Measurements from ENCODE around the gene KIF14.

Gene KIF14

DNA sequence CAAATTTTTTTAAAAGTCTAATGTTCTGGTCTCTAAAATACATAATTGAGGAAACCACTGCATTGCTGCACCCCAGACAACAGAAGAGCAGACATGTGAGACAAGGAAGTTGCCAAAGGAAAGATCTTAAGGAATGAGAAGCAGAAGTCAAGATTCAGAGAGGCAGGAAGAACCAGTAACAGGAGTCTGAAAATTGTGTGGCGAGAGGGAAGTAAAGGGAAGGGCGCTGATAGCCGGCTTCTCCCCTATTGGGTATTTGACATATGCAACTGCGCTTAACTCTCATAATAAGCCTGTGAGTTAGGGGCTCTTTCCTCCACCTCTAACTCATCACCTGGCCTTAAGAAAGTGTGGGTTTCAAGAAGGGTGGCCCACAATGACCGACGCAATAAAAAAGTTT, 21.9 kb upstream of the KIF14 start:
- no peak overlapping the region for H3K4me2 ChIP-seq (ENCODE audit: low read length)
- no peak overlapping the region for H3K4me3 ChIP-seq (ENCODE audit: low read length)
- H3K4me1 ChIP-seq (ENCODE audit: control insufficient read depth, low read length): no peaks in the 10 kb centered on the region
- H3F3A ChIP-seq (ENCODE audit: control insufficient read depth, insufficient read depth): no peaks in the 10 kb centered on the region
- no peaks in the 10 kb centered on the region for H3K9me3 ChIP-seq (ENCODE audit: control insufficient read depth, insufficient read depth, low read length)
- H3K27me3 ChIP-seq (ENCODE audit: control insufficient read depth, low read length): no peaks in the 10 kb centered on the region
- TF ChIP-seq, protein P1, sequence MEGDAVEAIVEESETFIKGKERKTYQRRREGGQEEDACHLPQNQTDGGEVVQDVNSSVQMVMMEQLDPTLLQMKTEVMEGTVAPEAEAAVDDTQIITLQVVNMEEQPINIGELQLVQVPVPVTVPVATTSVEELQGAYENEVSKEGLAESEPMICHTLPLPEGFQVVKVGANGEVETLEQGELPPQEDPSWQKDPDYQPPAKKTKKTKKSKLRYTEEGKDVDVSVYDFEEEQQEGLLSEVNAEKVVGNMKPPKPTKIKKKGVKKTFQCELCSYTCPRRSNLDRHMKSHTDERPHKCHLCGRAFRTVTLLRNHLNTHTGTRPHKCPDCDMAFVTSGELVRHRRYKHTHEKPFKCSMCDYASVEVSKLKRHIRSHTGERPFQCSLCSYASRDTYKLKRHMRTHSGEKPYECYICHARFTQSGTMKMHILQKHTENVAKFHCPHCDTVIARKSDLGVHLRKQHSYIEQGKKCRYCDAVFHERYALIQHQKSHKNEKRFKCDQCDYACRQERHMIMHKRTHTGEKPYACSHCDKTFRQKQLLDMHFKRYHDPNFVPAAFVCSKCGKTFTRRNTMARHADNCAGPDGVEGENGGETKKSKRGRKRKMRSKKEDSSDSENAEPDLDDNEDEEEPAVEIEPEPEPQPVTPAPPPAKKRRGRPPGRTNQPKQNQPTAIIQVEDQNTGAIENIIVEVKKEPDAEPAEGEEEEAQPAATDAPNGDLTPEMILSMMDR (IDR thresholded peaks at IDR 0.05; ENCODE audit: low read depth, low read length, poor library complexity, severe bottlenecking): no peak
- TF ChIP-seq EZH2phosphoT487 (IDR thresholded peaks at IDR 0.05; ENCODE audit: borderline replicate concordance, low read length): no peak
- no peaks in the 10 kb centered on the region for H3K9me2 ChIP-seq (replicated peaks; ENCODE audit: control insufficient read depth, low read length)
- H3K79me2 ChIP-seq (ENCODE audit: control insufficient read depth, low read length): no peaks in the 10 kb centered on the region
- H4K20me1 ChIP-seq (ENCODE audit: control insufficient read depth, insufficient read depth, low read depth, low read length): no peaks in the 10 kb centered on the region
- H3K27ac ChIP-seq (ENCODE audit: low read depth, low read length): no peak overlapping the region
- H3K36me3 ChIP-seq (ENCODE audit: control insufficient read depth, low read length): no peaks in the 10 kb centered on the region; the same call in 1 of the 2 replicates

DNA sequence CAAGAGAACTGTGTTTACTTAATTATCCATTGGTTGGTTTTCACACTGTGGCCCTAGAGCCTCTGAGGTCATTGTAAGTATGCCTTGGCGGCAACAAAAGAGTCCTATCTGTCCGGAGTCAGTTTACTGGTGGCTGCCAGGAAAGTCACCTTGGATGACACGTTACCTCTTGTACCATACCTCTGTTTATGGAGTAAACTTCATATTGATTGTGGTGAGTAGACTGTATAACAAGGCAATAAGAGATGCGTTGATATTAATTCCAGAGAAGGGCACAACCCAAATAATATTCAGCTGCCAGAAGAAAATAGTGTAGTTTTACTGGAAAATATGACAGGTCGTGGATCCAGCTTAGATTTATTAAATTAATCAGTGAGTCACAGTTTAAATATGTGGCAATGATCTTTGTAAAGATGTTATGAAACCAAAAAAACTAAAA, 20.4 kb upstream of the KIF14 start:
- H4K20me1 ChIP-seq (ENCODE audit: control insufficient read depth, insufficient read depth, low read depth, low read length): no peaks in the 10 kb centered on the region
- no peaks in the 10 kb centered on the region for H3K9me2 ChIP-seq (replicated peaks; ENCODE audit: control insufficient read depth, low read length)
- no peak overlapping the region for H3K27ac ChIP-seq (ENCODE audit: low read depth, low read length)

GRCh38 chr1:200640373-200640962, 19.9 kb upstream of the KIF14 start:
- H4K20me1 ChIP-seq (ENCODE audit: control insufficient read depth, insufficient read depth, low read depth, low read length): no peaks in the 10 kb centered on the region
- no peaks in the 10 kb centered on the region for H3K9me2 ChIP-seq (replicated peaks; ENCODE audit: control insufficient read depth, low read length)
- H3K27ac ChIP-seq (ENCODE audit: low read depth, low read length): no peak overlapping the region
- no peaks in the 10 kb centered on the region for H3K4me1 ChIP-seq (ENCODE audit: control insufficient read depth, low read length)
- no peaks in the 10 kb centered on the region for H3K27me3 ChIP-seq (ENCODE audit: control insufficient read depth, low read length)
- no peaks in the 10 kb centered on the region for H3F3A ChIP-seq (ENCODE audit: control insufficient read depth, insufficient read depth)
- H3K79me2 ChIP-seq (ENCODE audit: control insufficient read depth, low read length): no peaks in the 10 kb centered on the region
- no peaks in the 10 kb centered on the region for H3K9me3 ChIP-seq (ENCODE audit: control insufficient read depth, insufficient read depth, low read length)
- no peak overlapping the region for H3K4me3 ChIP-seq (ENCODE audit: low read length)
- no peak for TF ChIP-seq EZH2phosphoT487 (IDR thresholded peaks at IDR 0.05; ENCODE audit: borderline replicate concordance, low read length)
- TF ChIP-seq, protein P1 (IDR thresholded peaks at IDR 0.05; ENCODE audit: low read depth, low read length, poor library complexity, severe bottlenecking): no peak
- H3K36me3 ChIP-seq (ENCODE audit: control insufficient read depth, low read length): no peaks in the 10 kb centered on the region
- no peak overlapping the region for H3K4me2 ChIP-seq (ENCODE audit: low read length)

More for the DNA sequence above, 20.4 kb upstream of the KIF14 start:
- Histone ChIP-seq H3K27me3 (ENCODE audit: control insufficient read depth, low read length) (no peaks in the 10 kb centered on the region), H3F3A (ENCODE audit: control insufficient read depth, insufficient read depth) (no peaks in the 10 kb centered on the region), H3K4me2 (ENCODE audit: low read length) (no peak overlapping the region), H3K4me1 (ENCODE audit: control insufficient read depth, low read length) (no peaks in the 10 kb centered on the region), H3K79me2 (ENCODE audit: control insufficient read depth, low read length) (no peaks in the 10 kb centered on the region), H3K4me3 (ENCODE audit: low read length) (no peak overlapping the region), H3K36me3 (ENCODE audit: control insufficient read depth, low read length) (no peaks in the 10 kb centered on the region), H3K9me3 (ENCODE audit: control insufficient read depth, insufficient read depth, low read length) (no peaks in the 10 kb centered on the region)
- TF ChIP-seq, protein P1 (IDR thresholded peaks at IDR 0.05; ENCODE audit: low read depth, low read length, poor library complexity, severe bottlenecking): no peak
- TF ChIP-seq EZH2phosphoT487 (IDR thresholded peaks at IDR 0.05; ENCODE audit: borderline replicate concordance, low read length): no peak

Measured in DOHH2 (cell line).